Measurements from ENCODE around the gene MRPL40. TPM values are rescaled to one million over a fixed set of nuclear protein-coding genes. Genes with fewer than 3 reads are reported as not detected.

The MRPL40 gene
- total RNA-seq, 2 donors from 2014 or later, result 31.9 to 40.9 TPM

- no peak for DNase-seq (ENCODE audit: low spot score)
- no peaks in the 10 kb centered on the region for H3K9me3 ChIP-seq
- peaks cover 0 to 22% of the 10 kb centered on the region in 2 donors for H3K4me1 ChIP-seq
- peak overlapping the region; percentile 84 to 97 for H3K4me3 ChIP-seq
- peaks cover 20% of the 10 kb centered on the region for H3K36me3 ChIP-seq
- TF ChIP-seq CTCF (IDR thresholded peaks at IDR 0.05), result no peak
- H3K27me3 ChIP-seq, result no peaks in the 10 kb centered on the region
- peak overlapping the region; percentile 89 to 96 for H3K27ac ChIP-seq
Measured at GRCh38 chr22:19478045-19478900, 45.9 kb downstream of the MRPL40 start.

DNA sequence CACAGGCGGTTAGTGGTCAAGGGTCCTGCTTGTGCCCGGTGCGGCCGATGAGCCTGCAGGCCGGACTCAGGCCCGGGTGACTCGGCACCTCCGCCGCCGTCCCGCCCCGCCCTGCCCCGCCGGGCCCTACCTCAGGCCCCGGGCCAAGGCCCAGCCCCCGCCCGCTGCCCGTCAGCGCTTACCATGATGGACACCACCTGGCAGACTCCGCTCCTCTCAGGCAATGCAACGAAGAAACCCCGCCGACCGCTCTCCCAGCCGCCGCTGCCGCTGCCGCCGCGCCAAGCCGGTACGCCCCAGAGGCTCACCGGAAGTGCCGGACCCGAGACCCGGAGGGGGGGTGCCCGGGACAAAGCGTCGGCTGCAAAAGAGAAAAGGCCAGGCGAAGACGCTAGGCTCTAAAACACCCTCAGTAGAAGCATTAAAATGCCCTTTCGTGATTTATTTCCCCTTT is 46.6 kb downstream of the MRPL40 start, which contains the start of gene UFD1:
Gene UFD1, minus strand, starts transcription at position 293 of the 454 bp plus-strand sequence. Its CDS starts 108 bp downstream, at position 185.
- Histone ChIP-seq H3K36me3 (peaks cover 14% of the 10 kb centered on the region), H3K27me3 (no peaks in the 10 kb centered on the region), H3K9me3 (no peaks in the 10 kb centered on the region), H3K4me3 (peak within 1 kb of the TSS; percentile 84 to 97), H3K27ac (peak within 1 kb of the TSS; percentile 89 to 96), H3K4me1 (peaks cover 0 to 22% of the 10 kb centered on the region in 2 donors)
- no peak for TF ChIP-seq CTCF (IDR thresholded peaks at IDR 0.05)
- peak; percentile 80 for DNase-seq (ENCODE audit: low spot score)

- TF ChIP-seq CTCF (IDR thresholded peaks at IDR 0.05), result no peak
- Histone ChIP-seq H3K4me1 (peaks cover 0 to 22% of the 10 kb centered on the region in 2 donors), H3K4me3 (peak within 1 kb of the TSS; percentile 84 to 97), H3K27ac (peak within 1 kb of the TSS; percentile 89 to 96), H3K27me3 (no peaks in the 10 kb centered on the region), H3K9me3 (no peaks in the 10 kb centered on the region), H3K36me3 (peaks cover 7% of the 10 kb centered on the region)
- peak; percentile 98 for DNase-seq (ENCODE audit: low spot score)
Measured at GRCh38 chr22:19479355-19480172, 47.2 kb downstream of the MRPL40 start, which contains the start of gene CDC45. Gene CDC45, plus strand, starts transcription at chr22:19479920. Its CDS starts 49 bp downstream, at chr22:19479969.

- TF ChIP-seq CTCF (IDR thresholded peaks at IDR 0.05), result no peak
- Histone ChIP-seq H3K4me1 (peaks cover 0 to 22% of the 10 kb centered on the region in 2 donors), H3K36me3 (peaks cover 1% of the 10 kb centered on the region), H3K27ac (no peak overlapping the region), H3K9me3 (no peaks in the 10 kb centered on the region), H3K4me3 (peak overlapping the region; percentile 27 to 97), H3K27me3 (no peaks in the 10 kb centered on the region)
- DNase-seq (ENCODE audit: low spot score), result no peak
Measured at GRCh38 chr22:19480173-19480568, 47.8 kb downstream of the MRPL40 start.

GRCh38 chr22:19480789-19481188 is 48.4 kb downstream of the MRPL40 start:
- DNase-seq (ENCODE audit: low spot score), result no peak
- Histone ChIP-seq H3K27me3 (no peaks in the 10 kb centered on the region), H3K4me3 (no peak overlapping the region), H3K9me3 (no peaks in the 10 kb centered on the region), H3K27ac (no peak overlapping the region), H3K4me1 (peaks cover 0 to 22% of the 10 kb centered on the region in 2 donors), H3K36me3 (no peaks in the 10 kb centered on the region)
- no peak for TF ChIP-seq CTCF (IDR thresholded peaks at IDR 0.05)
